ENCODE results near the gene CCT2.

Gene CCT2

GRCh38 chr12:69644511-69644910 lies 59.3 kb downstream of the CCT2 start:
- no peak for DNase-seq

DNA sequence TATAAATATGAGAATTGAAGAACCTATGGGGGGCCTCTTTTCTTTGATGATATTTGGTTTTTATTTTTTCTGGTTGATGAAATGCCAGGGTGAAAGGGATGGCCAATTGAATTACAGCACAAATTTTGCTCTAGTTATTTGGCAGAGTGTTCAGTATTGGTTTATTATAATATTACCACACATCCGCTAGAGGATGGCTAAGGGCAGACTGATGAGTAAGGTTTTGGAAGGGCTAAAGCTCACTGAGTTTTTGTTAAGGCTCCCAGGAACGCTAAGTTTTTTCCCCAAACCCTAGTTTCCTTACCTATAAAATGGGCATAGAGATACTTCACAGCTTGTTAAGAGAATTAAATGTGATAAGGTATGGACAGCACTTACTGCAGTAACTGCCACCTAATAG lies 59.8 kb downstream of the CCT2 start:
- no peak for DNase-seq

DNA sequence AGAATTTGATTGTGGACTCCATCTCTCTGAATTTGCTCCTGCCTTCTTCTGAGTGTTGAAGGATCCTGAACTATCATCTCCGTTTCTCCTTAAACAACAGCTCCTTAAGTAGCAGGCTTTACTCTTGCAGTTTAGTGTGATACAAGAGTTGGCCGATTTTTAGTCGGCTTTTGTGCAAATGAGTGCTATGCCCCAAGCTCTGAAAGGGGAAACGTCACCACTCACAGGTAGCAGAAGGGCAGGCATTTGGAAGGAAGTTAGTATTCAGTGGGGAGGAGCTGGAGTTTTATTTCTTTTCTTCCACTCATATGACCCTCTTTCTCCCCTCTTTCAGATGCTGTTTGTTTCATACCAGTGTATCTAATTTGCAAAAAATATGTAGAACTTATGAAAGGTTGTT lies 61.9 kb downstream of the CCT2 start:
- DNase-seq: no peak

DNA sequence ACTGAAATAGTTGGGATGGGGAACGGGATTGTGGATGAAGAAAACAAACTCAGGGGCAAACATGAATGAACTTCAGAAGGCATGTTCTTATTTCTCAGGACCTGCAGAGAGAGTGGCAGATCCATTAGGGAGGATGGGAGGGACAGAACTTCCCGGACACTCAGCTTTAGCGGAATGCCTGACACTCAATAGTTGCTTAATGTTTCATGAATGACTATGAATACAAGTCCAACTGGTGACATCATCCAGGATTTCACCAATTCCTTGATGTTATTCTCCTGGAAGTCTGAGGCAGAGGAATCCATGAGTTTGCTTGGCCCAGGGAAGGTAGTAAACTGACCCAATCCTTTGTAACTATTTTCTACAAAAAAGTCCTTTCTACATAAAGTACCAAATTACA lies 63.2 kb downstream of the CCT2 start:
- no peak for DNase-seq

- DNase-seq: no peak
Observed at GRCh38 chr12:69649529-69649928, 64.3 kb downstream of the CCT2 start.

Data from suppressor macrophage (primary cell).